ENCODE results near the gene ARHGAP9. TPM values are rescaled to one million over a fixed set of nuclear protein-coding genes. Genes with fewer than 3 reads are reported as not detected.

Gene ARHGAP9
- polyA plus RNA-seq, 6 donors from 2014 or later = 152 to 231 (median 164) TPM

DNA sequence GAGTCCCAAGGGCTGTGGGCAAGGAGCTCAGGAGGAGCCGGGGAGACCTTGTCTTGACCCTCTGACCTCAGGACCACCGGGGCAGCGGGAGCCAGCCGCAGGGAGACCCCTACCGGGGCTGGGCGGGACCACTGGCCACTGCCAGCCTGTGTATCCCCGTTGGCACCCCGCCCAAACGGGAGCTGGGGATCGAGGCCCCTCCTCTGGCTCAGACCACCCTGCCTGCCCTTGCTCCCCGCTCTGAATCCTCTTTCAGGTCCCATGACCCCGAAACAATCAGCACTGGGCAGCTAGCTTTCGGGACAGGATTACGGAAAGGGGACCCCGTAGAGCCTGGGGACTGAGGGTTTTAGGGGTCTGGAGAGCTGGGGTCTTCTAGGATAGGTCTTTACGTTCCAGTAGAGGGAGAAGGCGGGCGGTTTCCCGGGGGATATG is 18.8 kb downstream of the ARHGAP9 start:
- H3K4me1 Mint-ChIP-seq = peaks cover 43 to 65% (median 57%) of the 10 kb centered on the region in 3 donors
- no peaks in the 10 kb centered on the region for H3K9me3 Mint-ChIP-seq
- H3K27me3 Mint-ChIP-seq = no peaks in the 10 kb centered on the region
- H3K4me3 Mint-ChIP-seq = peak overlapping the region; percentile 87 to 96 (median 94)
- no peaks in the 10 kb centered on the region for H3K36me3 Mint-ChIP-seq
- DNase-seq (no peak), ATAC-seq (ENCODE audit: low read depth in 2 of 2) (no peak)
- H3K27ac Mint-ChIP-seq = peak overlapping the region in 3 of 6 donors; percentile 82 to 92 (median 91)

DNA sequence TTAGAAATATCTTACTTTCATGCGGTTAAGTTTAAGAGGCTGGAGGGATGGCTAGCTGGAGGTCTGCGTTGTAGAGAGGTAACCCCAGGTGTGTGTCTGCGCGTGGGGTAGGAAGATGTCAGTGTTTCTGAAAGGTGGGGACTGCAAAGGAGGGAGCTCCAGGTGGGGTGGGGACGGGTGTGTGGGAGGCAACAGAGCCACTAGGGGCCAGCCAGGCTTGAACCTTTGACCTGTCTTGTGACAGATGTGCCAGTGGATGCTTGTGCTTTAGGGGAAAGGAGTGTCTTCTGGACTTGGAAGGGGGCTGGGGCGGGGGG is 19.2 kb downstream of the ARHGAP9 start:
- Mint-ChIP-seq H3K27me3 (no peaks in the 10 kb centered on the region), H3K27ac (peak overlapping the region; percentile 61 to 94 (median 89)), H3K4me3 (peak overlapping the region; percentile 87 to 95 (median 92)), H3K9me3 (no peaks in the 10 kb centered on the region), H3K36me3 (no peaks in the 10 kb centered on the region), H3K4me1 (peaks cover 45 to 66% (median 59%) of the 10 kb centered on the region in 3 donors)
- ATAC-seq (ENCODE audit: low read depth in 2 of 2) = no peak
- DNase-seq = peak; percentile 37

DNA sequence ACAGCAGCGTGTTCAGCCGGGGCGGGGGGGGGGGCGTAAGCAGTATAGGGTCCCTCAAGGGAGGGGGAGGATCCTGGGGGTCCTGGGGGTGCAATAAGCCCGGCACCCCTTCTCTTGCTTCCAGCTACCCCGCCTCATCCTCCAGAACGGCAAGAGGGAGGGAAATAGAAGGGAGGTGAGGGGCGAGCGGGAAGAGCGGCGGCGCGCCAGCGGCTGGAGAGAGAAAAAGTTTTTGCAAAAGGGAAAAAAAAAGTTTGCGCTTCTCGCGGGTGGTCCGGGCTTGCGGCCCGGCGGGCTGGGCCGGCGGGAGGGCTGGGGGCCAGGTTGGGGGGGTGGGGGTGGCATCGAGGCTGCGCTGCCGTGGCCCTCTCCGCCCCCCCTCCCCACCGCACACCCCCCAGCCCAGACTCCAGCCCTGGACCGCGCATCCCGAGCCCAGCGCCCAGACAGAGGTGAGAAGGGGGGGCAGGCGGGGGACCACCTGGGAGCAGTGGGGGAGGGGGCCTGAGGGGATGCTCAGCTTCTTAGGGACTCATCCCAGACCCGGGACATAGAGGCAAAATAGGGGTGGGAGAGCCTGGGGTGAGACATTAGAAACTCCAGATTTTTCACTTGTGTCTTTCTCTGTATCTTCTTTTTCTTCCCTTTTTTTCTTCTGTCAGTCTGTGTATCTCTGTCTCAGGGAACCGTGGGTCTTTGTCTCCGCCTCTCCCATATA is 19.8 kb downstream of the ARHGAP9 start, which contains the start of gene GLI1:
GLI1 (plus strand) TSS at position 36 of the 718 bp plus-strand sequence. CDS start 3,907 bp downstream, outside the sequence.
- Mint-ChIP-seq H3K4me1 (peaks cover 45 to 66% (median 59%) of the 10 kb centered on the region in 3 donors), H3K36me3 (no peaks in the 10 kb centered on the region), H3K27ac (peak within 1 kb of the TSS; percentile 92 to 99 (median 97)), H3K9me3 (no peaks in the 10 kb centered on the region), H3K27me3 (no peaks in the 10 kb centered on the region), H3K4me3 (peak within 1 kb of the TSS; percentile 87 to 99 (median 94))
- ATAC-seq (ENCODE audit: low read depth in 2 of 2) (no peak), DNase-seq (no peak)

DNA sequence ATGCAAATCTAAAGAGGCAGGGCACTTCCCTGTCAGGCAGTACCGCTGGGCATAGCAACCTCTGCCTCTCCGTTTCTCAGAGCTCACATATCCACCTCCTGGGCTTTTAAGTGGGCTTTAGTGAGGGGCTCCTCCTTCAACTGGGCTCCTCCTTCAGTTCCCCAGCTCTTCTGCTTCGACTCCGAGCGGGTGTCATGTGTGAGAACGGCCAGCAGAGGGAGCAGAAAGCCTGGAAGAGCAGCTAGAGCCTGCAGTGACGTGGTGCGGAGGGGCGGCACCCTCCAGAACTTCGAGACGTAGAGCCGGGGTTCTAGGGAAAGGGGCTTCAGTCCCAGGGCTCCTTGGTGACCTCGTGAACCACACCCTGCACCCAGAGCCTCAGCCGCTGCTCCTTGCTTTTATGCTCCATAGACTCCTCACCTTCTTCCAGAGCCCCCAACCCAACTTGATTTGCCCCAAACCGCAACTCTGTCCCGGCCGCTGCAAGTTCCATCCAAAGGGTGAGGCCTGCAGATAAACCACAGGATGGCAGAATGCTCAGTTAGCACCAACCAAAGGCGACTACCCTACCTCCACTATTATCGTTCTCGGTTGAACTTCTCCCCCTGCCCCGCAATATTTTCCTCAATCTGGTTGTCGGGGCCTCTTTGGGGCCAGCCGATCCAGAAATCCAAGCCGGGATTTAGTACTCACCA is 20.5 kb downstream of the ARHGAP9 start:
- Mint-ChIP-seq H3K27ac (peak overlapping the region; percentile 92 to 99 (median 97)), H3K9me3 (no peaks in the 10 kb centered on the region), H3K4me3 (peak overlapping the region; percentile 87 to 99 (median 92)), H3K36me3 (no peaks in the 10 kb centered on the region), H3K27me3 (no peaks in the 10 kb centered on the region), H3K4me1 (peaks cover 45 to 66% (median 56%) of the 10 kb centered on the region in 3 donors)
- peak; percentile 70 to 73 for ATAC-seq (ENCODE audit: low read depth in 2 of 2)
- DNase-seq = peak; percentile 93

DNA sequence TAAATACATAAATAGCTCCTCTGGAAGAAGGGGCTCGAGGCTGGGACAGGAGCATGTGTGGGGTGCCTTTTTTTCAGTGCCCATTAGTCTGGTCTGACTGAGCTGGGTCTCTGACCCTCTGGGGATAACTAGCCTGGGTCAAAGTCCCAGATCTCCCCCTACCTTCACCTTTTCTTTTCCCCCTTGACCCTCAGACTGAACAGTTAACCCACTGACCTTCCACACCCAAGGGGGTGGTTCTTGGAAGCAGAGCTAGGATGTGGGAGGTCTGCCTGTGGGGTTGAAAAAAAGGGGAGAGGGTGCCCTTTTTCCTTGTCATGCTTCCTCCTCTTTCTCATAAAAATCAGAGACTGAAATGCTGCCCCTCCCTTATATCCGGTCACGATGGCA is 21.0 kb downstream of the ARHGAP9 start:
- H3K4me1 Mint-ChIP-seq = peaks cover 45 to 66% (median 56%) of the 10 kb centered on the region in 3 donors
- H3K27ac Mint-ChIP-seq = peak overlapping the region; percentile 92 to 99 (median 97)

DNA sequence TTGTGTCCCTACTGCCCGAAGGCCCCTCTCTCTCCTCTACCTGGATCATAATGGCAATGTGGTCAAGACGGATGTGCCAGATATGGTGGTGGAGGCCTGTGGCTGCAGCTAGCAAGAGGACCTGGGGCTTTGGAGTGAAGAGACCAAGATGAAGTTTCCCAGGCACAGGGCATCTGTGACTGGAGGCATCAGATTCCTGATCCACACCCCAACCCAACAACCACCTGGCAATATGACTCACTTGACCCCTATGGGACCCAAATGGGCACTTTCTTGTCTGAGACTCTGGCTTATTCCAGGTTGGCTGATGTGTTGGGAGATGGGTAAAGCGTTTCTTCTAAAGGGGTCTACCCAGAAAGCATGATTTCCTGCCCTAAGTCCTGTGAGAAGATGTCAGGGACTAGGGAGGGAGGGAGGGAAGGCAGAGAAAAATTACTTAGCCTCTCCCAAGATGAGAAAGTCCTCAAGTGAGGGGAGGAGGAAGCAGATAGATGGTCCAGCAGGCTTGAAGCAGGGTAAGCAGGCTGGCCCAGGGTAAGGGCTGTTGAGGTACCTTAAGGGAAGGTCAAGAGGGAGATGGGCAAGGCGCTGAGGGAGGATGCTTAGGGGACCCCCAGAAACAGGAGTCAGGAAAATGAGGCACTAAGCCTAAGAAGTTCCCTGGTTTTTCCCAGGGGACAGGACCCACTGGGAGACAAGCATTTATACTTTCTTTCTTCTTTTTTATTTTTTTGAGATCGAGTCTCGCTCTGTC is 22.8 kb downstream of the ARHGAP9 start:
- Mint-ChIP-seq H3K27me3 (no peaks in the 10 kb centered on the region), H3K4me3 (no peak overlapping the region), H3K4me1 (peaks cover 36 to 53% (median 42%) of the 10 kb centered on the region in 3 donors), H3K36me3 (no peaks in the 10 kb centered on the region), H3K27ac (peak overlapping the region in 3 of 6 donors; percentile 89 to 92 (median 90)), H3K9me3 (no peaks in the 10 kb centered on the region)
- ATAC-seq (ENCODE audit: low read depth in 2 of 2) (no peak), DNase-seq (no peak)

More for the DNA sequence above, 21.0 kb downstream of the ARHGAP9 start:
- Mint-ChIP-seq H3K9me3 (no peaks in the 10 kb centered on the region), H3K27me3 (no peaks in the 10 kb centered on the region), H3K36me3 (no peaks in the 10 kb centered on the region), H3K4me3 (peak overlapping the region; percentile 87 to 99 (median 92))
- DNase-seq (no peak), ATAC-seq (ENCODE audit: low read depth in 2 of 2) (no peak)

DNA sequence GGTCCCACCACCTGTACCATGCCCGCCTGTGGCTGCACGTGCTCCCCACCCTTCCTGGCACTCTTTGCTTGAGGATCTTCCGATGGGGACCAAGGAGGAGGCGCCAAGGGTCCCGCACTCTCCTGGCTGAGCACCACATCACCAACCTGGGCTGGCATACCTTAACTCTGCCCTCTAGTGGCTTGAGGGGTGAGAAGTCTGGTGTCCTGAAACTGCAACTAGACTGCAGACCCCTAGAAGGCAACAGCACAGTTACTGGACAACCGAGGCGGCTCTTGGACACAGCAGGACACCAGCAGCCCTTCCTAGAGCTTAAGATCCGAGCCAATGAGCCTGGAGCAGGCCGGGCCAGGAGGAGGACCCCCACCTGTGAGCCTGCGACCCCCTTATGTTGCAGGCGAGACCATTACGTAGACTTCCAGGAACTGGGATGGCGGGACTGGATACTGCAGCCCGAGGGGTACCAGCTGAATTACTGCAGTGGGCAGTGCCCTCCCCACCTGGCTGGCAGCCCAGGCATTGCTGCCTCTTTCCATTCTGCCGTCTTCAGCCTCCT is 23.4 kb downstream of the ARHGAP9 start:
- Mint-ChIP-seq H3K27me3 (no peaks in the 10 kb centered on the region), H3K27ac (peak overlapping the region in 3 of 6 donors; percentile 0 to 93 (median 83)), H3K4me1 (peaks cover 30 to 46% (median 37%) of the 10 kb centered on the region in 3 donors), H3K36me3 (no peaks in the 10 kb centered on the region), H3K9me3 (no peaks in the 10 kb centered on the region), H3K4me3 (peak overlapping the region; percentile 7 to 93 (median 78))
- DNase-seq = peak; percentile 61
- peak; percentile 31 to 33 for ATAC-seq (ENCODE audit: low read depth in 2 of 2)

DNA sequence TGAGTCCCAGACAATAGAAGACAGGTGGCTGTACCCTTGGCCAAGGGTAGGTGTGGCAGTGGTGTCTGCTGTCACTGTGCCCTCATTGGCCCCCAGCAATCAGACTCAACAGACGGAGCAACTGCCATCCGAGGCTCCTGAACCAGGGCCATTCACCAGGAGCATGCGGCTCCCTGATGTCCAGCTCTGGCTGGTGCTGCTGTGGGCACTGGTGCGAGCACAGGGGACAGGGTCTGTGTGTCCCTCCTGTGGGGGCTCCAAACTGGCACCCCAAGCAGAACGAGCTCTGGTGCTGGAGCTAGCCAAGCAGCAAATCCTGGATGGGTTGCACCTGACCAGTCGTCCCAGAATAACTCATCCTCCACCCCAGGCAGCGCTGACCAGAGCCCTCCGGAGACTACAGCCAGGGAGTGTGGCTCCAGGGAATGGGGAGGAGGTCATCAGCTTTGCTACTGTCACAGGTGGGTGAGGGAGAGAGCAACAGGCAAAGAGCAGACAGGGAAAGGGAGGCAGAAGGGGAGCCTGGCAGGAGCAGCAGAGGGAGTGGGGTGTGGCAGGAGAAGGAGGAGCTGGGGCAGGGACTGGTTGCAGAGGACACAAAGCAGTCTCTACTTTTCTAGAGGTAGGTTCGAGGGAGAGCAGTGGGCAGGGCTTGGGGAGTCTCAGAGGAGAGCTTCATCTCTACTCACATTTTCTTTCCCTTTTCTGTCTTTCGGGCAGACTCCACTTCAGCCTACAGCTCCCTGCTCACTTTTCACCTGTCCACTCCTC is 24.1 kb downstream of the ARHGAP9 start:
- Mint-ChIP-seq H3K27ac (peak overlapping the region in 2 of 6 donors; percentile 83 to 93), H3K4me3 (peak overlapping the region; percentile 7 to 93 (median 78)), H3K9me3 (no peaks in the 10 kb centered on the region), H3K4me1 (peaks cover 25 to 40% (median 34%) of the 10 kb centered on the region in 3 donors), H3K27me3 (no peaks in the 10 kb centered on the region), H3K36me3 (no peaks in the 10 kb centered on the region)
- no peak for DNase-seq
- ATAC-seq (ENCODE audit: low read depth in 2 of 2) = no peak

DNA sequence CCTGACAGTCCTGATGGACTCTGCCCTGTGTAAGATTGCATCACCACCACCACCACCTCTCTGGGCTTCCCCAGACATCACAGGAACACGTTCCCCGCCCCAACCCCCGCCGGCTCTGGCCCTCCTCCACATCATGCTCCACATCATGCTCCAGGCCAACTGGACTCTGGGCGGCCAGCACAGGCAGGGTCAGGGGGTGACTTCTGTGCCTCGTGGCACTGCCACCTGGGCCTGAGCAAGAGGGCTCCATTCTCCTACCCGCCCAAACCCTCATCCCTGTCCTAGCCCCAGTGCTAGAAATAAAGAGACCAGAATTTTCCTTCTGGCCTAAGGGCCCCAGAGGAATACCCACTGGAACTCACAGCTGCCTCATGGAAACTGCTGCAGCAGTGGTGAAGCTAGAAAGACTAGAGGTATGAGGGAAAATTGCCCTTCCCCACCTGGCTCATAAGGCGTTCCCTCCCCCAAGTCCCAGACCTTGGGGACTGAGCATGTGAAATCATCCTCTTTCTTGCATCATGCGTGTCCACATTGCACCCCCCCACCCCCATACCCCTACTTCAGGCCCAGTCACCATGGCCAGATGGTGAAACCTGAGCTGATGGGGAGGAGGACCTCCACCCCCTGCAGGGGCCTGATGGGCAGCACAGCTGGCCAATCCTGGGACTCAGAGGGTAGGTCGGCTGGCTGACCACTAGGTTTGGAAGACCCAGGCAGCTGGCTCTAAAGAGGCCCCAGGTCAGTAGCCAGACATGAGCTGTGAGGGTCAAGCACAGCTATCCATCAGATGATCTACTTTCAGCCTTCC is 24.9 kb downstream of the ARHGAP9 start, which contains the start of gene INHBE:
INHBE (plus strand) TSS at position 742 of the 808 bp plus-strand sequence. CDS start 230 bp downstream, outside the sequence.
- DNase-seq (no peak), ATAC-seq (ENCODE audit: low read depth in 2 of 2) (no peak)
- H3K36me3 Mint-ChIP-seq = no peaks in the 10 kb centered on the region
- H3K4me3 Mint-ChIP-seq = peak within 1 kb of the TSS; percentile 7 to 93 (median 78)
- H3K27me3 Mint-ChIP-seq = no peaks in the 10 kb centered on the region
- H3K4me1 Mint-ChIP-seq = peaks cover 19 to 33% (median 29%) of the 10 kb centered on the region in 3 donors
- H3K9me3 Mint-ChIP-seq = no peaks in the 10 kb centered on the region
- peak within 1 kb of the TSS in 4 of 6 donors; percentile 0 to 93 (median 55) for H3K27ac Mint-ChIP-seq

DNA sequence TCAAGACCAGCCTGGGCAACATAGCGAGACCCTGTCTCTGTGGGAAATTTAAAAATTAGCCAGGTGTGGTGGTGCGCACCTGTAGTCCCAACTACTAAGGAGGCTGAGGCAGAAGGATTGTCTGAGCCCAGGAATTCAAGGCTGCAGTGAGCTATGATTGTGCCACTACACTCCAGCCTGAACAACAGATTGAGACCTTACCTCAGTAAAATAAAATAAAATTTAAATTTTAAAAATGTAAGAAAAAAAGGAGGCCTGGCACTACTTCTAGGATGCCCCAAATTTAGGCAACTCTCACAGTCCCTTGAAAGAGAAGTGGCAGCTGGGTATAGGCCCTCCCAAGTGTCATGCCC is 25.5 kb downstream of the ARHGAP9 start:
- no peaks in the 10 kb centered on the region for H3K9me3 Mint-ChIP-seq
- no peak for DNase-seq
- no peak overlapping the region for H3K27ac Mint-ChIP-seq
- no peak overlapping the region for H3K4me3 Mint-ChIP-seq
- no peaks in the 10 kb centered on the region for H3K27me3 Mint-ChIP-seq
- no peaks in the 10 kb centered on the region for H3K36me3 Mint-ChIP-seq
- ATAC-seq (ENCODE audit: low read depth in 2 of 2) = no peak
- H3K4me1 Mint-ChIP-seq = peaks cover 14 to 27% (median 23%) of the 10 kb centered on the region in 3 donors

DNA sequence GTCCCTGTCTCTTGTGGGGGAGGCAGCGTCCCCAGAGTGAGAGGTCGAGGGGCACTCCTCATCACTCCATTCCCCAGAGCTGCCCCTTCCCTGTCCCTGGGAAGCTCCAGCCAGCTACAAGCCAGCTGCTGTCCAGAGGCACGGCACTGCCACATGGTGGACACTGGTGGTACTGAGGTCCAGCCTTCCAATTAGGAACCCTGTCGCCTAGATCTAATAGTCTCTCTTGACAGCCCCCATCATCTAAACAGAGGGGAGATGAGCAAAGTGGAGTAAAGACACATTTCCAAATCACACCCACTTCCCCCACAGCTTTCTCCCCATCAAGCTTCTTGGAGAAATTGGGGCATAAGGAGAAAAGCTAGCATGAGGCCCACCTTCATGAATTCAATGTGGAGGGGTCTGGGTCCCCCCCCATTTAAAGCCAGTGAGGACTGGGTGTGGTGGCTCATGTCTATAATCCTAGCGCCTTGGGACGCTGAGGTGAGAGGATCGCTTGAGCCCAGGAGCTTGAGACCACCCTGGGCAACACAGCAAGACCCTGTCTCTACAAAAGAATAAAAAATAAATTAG is 26.6 kb downstream of the ARHGAP9 start:
- H3K27ac Mint-ChIP-seq = no peak overlapping the region
- ATAC-seq (ENCODE audit: low read depth in 2 of 2) (peak in 1 of 2 donors; percentile 48), DNase-seq (peak; percentile 23)
- no peaks in the 10 kb centered on the region for H3K27me3 Mint-ChIP-seq
- peaks cover 9 to 15% (median 12%) of the 10 kb centered on the region in 3 donors for H3K4me1 Mint-ChIP-seq
- no peaks in the 10 kb centered on the region for H3K9me3 Mint-ChIP-seq
- H3K36me3 Mint-ChIP-seq = no peaks in the 10 kb centered on the region
- peak overlapping the region in 1 of 8 donors; percentile 10 for H3K4me3 Mint-ChIP-seq
